ENCODE measurements around the gene GPR171.

The GPR171 gene

DNA sequence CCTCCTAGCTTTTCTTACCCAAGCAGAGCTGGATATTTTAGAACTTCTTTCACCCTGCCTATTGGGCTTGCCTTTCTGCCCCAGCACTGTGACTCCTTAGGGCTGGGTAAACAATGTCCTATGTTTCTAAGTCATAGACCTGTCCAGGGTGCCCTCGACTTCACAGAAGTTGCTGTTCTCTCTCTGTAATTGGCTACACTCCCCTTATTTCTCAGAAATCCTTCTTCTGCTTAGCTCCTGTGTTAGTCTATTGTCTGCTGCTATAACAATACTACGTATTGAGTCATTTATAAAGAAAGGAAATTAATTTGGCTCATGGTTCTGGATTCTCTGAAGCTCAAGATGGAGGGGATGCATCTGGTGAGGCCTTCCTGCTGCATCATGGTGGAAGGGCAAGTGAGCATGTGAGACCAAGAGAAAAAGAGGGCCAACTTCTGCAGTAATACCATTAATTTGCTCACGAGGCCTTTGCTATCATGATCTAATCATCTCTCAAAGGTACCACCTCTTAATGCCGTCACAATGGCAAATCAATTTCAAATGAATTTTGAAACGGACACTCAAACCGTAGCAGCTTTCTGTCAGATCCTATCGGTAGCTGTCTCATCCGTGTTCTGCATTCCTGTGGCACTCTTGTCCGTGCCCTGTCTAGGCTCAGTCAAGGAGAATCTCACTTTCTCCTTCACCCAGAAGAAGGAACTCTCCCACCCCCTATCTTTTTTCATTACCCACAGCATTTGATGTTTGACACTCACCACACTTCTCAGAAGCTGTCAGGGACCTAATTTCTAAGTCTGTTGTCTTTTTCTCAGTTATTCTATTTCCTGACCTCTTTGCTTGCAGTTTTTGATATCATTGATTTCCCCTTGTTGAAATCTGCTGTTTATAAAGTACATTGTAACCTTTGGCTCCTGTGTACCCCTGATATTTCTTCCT, 22.3 kb upstream of the GPR171 start:
- DNase-seq (ENCODE audit: low spot score): no peak
- in situ Hi-C loops (cut with MboI; ENCODE audit: low sequenced_read_pairs, unreplicated experiment): loop anchor here (5.0 to 10.0 kb wide), 2 partner anchors 57 to 61 kb away; no protein-coding TSS in a partner anchor
- TF ChIP-seq, protein P1, sequence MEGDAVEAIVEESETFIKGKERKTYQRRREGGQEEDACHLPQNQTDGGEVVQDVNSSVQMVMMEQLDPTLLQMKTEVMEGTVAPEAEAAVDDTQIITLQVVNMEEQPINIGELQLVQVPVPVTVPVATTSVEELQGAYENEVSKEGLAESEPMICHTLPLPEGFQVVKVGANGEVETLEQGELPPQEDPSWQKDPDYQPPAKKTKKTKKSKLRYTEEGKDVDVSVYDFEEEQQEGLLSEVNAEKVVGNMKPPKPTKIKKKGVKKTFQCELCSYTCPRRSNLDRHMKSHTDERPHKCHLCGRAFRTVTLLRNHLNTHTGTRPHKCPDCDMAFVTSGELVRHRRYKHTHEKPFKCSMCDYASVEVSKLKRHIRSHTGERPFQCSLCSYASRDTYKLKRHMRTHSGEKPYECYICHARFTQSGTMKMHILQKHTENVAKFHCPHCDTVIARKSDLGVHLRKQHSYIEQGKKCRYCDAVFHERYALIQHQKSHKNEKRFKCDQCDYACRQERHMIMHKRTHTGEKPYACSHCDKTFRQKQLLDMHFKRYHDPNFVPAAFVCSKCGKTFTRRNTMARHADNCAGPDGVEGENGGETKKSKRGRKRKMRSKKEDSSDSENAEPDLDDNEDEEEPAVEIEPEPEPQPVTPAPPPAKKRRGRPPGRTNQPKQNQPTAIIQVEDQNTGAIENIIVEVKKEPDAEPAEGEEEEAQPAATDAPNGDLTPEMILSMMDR (IDR thresholded peaks at IDR 0.05; ENCODE audit: borderline replicate concordance, control extremely low read depth, extremely low read depth, insufficient read depth, missing control alignments): no peak

DNA sequence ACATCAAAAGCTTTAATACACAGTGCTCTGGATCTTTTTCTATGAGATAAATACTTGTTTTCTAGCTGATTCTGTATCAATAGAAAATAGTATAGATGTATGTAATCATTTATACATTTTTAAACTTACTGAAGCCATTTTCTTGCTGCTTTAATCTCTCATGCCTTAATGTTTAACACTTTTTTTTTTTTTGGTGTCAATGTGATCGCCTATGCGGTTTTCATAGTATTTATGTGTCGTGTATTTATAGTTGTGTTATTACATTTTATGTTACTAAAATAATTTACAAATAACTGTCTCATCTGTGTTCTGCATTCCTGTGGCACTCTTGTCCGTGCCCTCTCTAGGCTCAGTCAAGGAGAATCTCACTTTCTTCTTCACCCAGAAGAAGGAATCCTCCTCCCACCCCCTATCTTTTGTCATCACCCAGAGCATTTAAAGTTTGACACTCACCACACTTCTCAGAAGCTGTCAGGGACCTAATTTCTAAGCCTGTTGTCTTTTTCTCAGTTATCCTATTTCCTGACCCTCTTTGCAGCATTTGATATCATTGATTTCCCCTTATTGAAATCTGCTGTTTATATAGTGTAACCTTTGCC, 21.4 kb upstream of the GPR171 start:
- no peak for DNase-seq (ENCODE audit: low spot score)
- TF ChIP-seq, protein P1 (IDR thresholded peaks at IDR 0.05; ENCODE audit: borderline replicate concordance, control extremely low read depth, extremely low read depth, insufficient read depth, missing control alignments): no peak
- in situ Hi-C loops (cut with MboI; ENCODE audit: low sequenced_read_pairs, unreplicated experiment): loop anchor here (10.0 kb wide), 1 partner anchor 60 kb away; no protein-coding TSS in a partner anchor

DNA sequence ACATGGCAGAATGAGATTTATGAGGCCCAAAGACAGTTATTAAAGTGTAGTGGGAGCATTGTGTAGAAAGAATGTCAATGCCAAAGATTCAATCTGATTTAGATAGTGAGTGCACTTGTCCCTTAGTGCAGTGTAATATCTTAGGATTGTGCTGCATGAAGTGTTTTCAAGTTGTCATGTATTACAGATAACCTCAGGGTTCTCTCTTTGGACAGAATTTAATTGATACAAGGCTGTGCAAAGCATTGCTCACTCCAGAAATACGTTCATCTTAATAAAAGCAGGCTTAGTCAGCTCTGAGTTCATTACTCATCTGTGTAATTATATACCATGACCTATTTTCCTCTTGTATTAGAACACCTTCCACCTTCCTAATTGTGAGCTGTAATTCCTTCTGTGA, 16.0 kb upstream of the GPR171 start:
- DNase-seq (ENCODE audit: low spot score): no peak
- TF ChIP-seq, protein P1 (IDR thresholded peaks at IDR 0.05; ENCODE audit: borderline replicate concordance, control extremely low read depth, extremely low read depth, insufficient read depth, missing control alignments): no peak
- in situ Hi-C loops (cut with MboI; ENCODE audit: low sequenced_read_pairs, unreplicated experiment): no loop called here

DNA sequence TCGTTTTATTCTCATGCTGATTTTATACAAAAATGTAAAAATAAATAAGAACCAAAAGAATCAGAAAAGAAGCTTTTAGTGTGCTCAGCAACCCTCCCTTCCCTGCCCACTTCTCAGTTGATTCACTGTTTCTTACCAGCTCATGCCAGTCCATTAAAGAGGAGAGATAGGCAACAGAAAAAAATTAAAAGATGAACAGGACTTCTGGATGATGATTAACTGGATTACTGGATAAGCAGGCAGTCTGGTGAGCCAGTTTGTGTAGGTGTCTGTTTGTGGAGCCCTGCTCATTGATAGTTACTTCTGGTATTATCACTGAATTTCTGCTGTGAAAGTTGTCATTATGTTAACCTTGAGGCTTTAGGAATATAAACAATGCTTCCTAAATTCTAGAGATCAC, 15.1 kb upstream of the GPR171 start:
- no peak for DNase-seq (ENCODE audit: low spot score)
- in situ Hi-C loops (cut with MboI; ENCODE audit: low sequenced_read_pairs, unreplicated experiment): no loop called here
- TF ChIP-seq, protein P1 (IDR thresholded peaks at IDR 0.05; ENCODE audit: borderline replicate concordance, control extremely low read depth, extremely low read depth, insufficient read depth, missing control alignments): no peak

DNA sequence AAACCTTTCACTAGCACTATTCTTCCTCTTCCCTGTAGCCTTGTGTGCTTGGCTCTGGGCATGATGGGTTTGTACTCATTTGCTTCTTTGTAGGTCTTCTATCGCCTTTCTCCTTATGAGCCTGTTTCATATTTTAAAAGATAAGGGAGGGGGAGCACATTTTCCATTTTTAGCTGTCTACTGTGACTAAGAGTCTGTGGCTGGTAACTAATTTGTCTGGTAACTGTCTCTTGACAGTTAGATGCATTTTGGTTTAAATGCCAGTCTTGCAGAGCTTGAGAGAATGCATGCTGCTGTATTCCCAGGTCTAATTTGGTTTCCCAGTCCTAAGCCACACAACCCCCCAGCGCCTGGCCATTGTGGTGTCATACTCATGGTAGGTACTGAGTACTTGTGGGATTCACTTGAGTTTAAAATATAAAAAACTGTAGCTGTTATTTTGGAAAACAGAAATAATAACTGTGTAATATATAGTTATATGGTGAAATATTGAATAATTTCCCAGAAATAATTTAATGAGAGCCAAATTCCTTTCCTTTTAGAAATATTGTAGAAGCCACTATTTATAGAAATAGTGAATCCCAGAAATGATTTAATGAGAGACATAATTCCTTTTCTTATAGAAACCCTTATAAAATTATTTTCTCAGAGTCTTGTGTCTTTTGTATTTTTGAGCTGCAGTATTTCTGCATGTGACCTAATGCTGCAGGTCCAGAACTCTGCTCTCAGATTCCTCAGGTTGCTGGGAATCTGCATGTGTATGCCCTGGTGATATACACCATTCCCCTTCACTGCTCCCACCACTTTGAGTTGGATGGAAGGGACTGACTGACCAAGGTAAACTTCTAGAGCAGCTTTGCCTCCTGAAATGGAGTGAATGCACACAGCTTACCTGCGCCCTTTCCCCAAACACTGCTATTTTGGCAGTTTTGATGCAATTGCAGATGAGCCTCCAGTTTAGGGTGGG, 13.9 kb upstream of the GPR171 start:
- TF ChIP-seq, protein P1 (IDR thresholded peaks at IDR 0.05; ENCODE audit: borderline replicate concordance, control extremely low read depth, extremely low read depth, insufficient read depth, missing control alignments): no peak
- DNase-seq (ENCODE audit: low spot score): no peak
- in situ Hi-C loops (cut with MboI; ENCODE audit: low sequenced_read_pairs, unreplicated experiment): no loop called here

DNA sequence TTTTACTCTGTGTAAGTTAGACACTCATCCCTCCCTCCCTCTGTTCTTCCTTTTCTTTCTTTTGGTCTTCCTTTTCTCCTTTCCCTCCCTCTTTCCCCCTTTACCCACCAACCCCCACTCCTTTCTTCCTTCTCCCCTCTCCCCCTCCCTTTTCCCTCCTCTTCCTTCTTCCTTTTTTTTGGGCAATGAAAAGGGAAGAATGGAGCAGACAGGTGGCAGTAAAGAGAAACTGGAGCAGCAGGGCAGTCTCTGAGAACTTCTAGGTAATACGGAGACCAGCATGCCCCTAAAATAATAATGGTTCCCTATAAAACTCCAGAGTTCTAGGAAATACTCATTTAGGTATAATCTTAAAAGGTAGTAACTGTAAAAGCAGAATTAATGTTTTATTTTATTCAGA, 11.4 kb upstream of the GPR171 start:
- TF ChIP-seq, protein P1 (IDR thresholded peaks at IDR 0.05; ENCODE audit: borderline replicate concordance, control extremely low read depth, extremely low read depth, insufficient read depth, missing control alignments): no peak
- in situ Hi-C loops (cut with MboI; ENCODE audit: low sequenced_read_pairs, unreplicated experiment): no loop called here
- no peak for DNase-seq (ENCODE audit: low spot score)
